IPS-NIHi11 (cell line): ENCODE measurements around the gene FOXO1.
"Not testable (repeated sequence)": the region's sequence is repeated elsewhere in the genome, so short reads cannot be mapped to it uniquely, and the experiment has no call there.

ENCODE experiments used
- DNase-seq: peaks from one replicate; pipeline ENCODE4 v3.0.0; 2012; ENCODE audit warnings: mixed read lengths, low spot score

The FOXO1 gene

GRCh38 chr13:40665126-40666044, 1.1 kb downstream of the FOXO1 start:
- DNase-seq = peak; percentile 57

GRCh38 chr13:40664350-40665125, 1.9 kb downstream of the FOXO1 start:
- DNase-seq = peak; percentile 59

GRCh38 chr13:40664100-40664349, 2.4 kb downstream of the FOXO1 start:
- not testable (repeated sequence) for DNase-seq

- DNase-seq = no peak
Measured at GRCh38 chr13:40662866-40663265, 3.6 kb downstream of the FOXO1 start.

- no peak for DNase-seq
Measured at GRCh38 chr13:40661875-40662665, 4.4 kb downstream of the FOXO1 start.

GRCh38 chr13:40660692-40661091, 5.7 kb downstream of the FOXO1 start:
- DNase-seq = no peak

GRCh38 chr13:40660141-40660664, 6.2 kb downstream of the FOXO1 start:
- DNase-seq = no peak

GRCh38 chr13:40657951-40658350, 8.5 kb downstream of the FOXO1 start:
- DNase-seq = no peak

GRCh38 chr13:40657307-40657706, 9.1 kb downstream of the FOXO1 start:
- DNase-seq = no peak

GRCh38 chr13:40656358-40656757, 10.1 kb downstream of the FOXO1 start:
- no peak for DNase-seq

GRCh38 chr13:40653527-40654318, 12.7 kb downstream of the FOXO1 start:
- no peak for DNase-seq

GRCh38 chr13:40652588-40652940, 13.9 kb downstream of the FOXO1 start:
- no peak for DNase-seq

- no peak for DNase-seq
Measured at GRCh38 chr13:40651866-40652587, 14.4 kb downstream of the FOXO1 start.

- no peak for DNase-seq
Measured at GRCh38 chr13:40648841-40649240, 17.6 kb downstream of the FOXO1 start.

- no peak for DNase-seq
Measured at GRCh38 chr13:40648040-40648439, 18.4 kb downstream of the FOXO1 start.

GRCh38 chr13:40644838-40645604, 21.4 kb downstream of the FOXO1 start:
- no peak for DNase-seq

- DNase-seq = no peak
Measured at GRCh38 chr13:40640845-40641458, 25.5 kb downstream of the FOXO1 start.

GRCh38 chr13:40640202-40640601, 26.2 kb downstream of the FOXO1 start:
- no peak for DNase-seq

GRCh38 chr13:40639221-40639681, 27.2 kb downstream of the FOXO1 start:
- DNase-seq = no peak

GRCh38 chr13:40637643-40638042, 28.8 kb downstream of the FOXO1 start:
- no peak for DNase-seq
